HL-60/S4 treated with retinoic acid at 250 ng/mL for 4 days and 3 days (cell line): Measurements from ENCODE around the gene ORC5.
"Not testable (repeated sequence)": the region's sequence is repeated elsewhere in the genome, so short reads cannot be mapped to it uniquely, and the experiment has no call there.

Experiments used
- in situ Hi-C: fragments of 300-500 bp; cut with MboI; formaldehyde crosslinking; loops from 2 replicates; pipeline ENCODE4 v1.7.0; 2022; ENCODE audit warnings: low sequenced_read_pairs

The ORC5 gene

DNA sequence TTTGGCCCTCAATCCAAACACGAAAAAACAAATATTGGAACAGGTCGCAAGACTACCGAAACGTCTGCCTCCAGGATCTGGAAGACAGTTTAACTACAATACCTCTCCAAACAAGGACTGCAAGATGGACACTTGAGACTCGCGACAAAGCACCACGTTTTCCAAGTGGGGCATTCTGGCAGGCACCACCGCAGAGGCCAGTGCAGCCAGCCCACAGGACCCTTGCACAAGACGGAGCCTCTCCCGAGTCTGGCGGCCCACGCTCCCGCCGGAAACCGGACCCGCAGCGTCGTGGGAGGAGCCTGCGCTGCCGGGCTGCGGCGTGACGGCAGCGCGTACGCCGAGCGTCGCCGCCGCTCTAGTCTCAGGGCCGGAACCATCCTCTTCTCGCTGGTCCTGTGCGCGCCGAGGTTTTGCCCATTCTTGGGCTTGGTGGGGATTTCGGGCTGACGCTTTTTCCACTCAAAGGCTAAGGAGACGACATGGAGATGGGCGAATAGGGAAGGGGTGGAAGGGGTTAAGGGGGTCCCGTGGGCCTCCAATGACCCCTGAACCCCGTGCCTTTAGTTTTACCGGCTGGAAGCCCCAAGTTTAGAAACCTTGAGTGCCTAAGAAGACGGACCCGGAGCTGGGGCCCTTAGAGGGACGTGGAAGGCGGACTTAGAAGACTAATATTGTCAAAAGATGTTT, at the start of gene ORC5:
TSS of gene ORC5 (minus strand) at position 283 of the 690 bp plus-strand sequence. CDS start at position 174, 109 bp downstream.
- in situ Hi-C loops = no loop called here

DNA sequence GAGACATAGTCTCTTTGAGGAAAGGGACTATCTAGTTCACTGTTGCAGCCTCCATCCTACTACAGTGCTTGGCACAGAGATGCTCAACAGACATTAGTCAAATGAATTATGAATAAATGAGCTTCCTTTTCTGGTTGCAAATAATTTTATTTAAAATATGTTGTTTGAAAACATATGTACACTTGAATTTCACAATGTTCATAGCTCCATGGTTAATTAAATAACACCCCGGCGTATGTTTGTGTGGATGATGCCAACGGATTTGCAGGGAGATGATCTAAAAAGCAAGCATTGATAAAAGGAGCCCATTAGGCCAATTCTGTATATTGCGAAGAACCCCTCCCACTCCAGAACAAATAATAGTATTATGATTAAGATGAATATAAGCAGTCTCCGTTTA, 47.8 kb upstream of the ORC5 start:
- in situ Hi-C loops = no loop called here

DNA sequence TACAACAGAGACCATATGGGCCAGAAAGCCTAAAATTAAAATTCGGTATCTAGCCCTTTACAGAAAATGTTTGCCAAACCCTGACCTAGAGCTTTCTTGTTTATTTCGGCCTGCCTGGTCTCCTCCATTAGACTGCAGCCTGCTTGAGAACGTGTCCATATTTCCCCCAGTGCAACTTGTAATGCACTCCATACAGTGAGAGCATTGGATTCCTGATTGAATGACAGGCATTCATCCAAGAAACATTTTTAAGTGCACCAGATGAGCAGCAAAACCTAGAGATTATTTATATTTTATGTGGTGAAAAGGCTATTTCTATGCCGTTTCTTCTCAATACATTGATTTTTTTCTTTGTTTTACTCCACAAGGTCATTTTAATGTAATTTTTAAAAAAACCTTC, 47.4 kb upstream of the ORC5 start:
- in situ Hi-C loops = no loop called here

DNA sequence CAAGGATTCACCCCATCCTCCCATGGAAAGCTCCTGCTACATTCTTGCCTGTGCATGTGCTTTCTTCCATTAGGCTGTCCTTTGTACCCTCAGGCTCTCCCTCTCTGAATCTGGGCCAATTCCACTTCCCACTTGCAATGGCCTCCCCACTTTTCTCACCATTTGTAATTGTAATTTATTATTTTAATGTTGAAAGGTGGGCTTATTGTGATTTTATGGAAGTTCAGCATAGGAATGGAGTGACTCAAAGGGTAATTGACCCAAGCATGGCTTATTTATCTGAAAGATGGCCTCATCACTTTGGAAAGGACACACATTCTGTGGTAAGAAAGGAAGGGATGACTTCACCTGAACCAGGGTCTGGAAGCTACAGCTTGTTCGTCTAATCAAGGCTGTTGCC, 46.9 kb upstream of the ORC5 start:
- in situ Hi-C loops = no loop called here

DNA sequence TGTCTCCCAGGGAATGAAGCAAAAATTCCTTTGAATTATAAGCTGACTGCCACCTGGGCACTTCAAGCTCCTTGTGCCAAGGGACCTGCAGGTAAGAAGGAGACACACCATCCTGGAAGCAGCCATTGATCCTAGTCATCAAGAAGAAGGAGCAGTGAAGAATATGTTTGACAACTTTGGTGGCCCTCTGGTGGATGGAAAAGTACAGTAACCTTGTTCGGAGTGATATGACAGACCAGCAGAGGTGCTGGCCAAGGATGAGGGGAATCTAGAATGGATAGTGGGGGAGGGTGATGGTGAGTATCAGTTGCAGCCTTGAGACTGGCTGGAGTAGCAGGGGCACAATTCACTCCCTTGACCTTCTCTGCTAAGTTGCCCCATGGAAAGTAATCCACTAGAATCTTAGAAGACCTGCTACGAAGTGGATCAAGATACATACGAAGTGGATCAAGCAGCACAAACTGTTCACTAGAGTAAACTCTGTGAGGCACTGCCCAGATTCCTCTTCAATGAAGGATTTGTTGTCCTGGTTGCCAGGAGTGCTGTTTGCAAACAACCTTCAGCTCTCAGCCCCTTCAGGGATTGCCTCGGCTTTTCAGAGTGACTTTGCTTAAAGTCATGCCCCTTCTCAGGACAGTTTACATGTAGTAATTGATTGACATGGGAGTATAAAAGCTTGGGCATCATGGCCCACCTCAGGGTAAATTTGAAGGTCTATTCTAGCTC, 44.8 kb upstream of the ORC5 start:
- in situ Hi-C loops = no loop called here

DNA sequence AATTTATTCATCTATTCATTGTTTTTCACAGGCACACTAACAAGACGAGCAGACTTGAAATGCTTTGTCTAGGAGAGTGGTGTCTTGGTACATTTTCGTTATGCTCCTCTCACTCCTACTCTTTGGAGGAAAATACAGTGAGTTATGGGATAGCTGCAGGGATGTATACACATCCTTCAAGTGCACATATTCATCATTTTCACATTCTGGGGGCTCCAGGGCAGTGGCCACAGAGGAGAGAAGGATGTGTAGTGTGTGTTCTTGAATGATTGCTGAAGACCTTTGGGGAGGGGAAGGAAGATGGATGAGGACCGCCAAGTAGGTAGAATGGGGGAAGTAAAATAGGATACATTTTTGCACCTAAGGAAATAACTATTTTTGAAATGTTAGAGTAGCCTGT, 34.8 kb upstream of the ORC5 start:
- in situ Hi-C loops = no loop called here

DNA sequence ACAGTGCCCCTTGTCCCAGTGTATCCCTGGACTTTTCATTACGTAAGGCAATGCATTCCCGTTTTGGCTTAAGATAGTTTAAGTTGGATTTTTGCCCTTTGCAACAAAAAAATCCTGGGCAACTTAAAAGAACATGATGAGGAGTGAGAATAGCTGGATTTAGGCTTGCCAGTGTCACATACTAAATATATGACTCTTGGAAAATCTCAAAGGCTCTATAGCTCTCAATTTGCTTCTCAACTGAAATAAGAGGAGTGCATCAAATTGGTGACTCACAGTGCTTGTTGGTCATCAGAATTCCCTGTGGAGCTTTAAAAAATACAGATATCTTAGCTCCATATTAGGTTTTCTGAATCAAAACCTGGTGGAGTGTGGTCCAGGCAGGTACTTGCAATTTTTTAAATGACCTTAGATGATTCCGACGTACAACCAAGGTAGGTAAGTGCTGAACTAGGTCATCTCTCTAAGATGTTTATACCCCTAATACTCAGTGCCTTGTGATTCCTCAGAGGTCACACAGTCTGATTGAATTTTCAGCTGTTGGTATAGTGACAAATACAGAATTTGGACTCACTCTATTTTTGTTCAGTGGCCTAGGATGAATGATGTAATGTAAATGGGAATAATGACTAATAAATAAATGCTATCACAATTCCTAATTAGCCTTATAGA, 33.9 kb upstream of the ORC5 start:
- in situ Hi-C loops = no loop called here

DNA sequence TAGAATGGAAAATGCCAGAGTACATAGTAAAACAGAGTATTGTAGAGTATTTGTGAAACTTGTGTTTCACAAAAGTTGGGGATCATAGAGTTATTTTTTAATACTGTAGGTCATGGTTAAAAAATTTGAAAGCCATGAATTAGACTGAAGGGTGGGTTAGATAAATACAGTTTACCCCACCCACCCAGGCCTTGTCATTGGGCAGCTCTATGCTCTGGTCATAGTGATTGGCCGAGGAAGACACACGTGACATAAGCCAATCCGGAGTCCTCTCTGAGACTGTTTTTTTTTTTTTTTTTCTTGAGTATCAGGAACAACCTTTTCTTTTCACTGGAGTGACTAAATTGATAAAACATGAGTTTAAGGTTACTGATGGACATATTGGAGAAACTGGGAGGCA, 33.3 kb upstream of the ORC5 start:
- in situ Hi-C loops = no loop called here

DNA sequence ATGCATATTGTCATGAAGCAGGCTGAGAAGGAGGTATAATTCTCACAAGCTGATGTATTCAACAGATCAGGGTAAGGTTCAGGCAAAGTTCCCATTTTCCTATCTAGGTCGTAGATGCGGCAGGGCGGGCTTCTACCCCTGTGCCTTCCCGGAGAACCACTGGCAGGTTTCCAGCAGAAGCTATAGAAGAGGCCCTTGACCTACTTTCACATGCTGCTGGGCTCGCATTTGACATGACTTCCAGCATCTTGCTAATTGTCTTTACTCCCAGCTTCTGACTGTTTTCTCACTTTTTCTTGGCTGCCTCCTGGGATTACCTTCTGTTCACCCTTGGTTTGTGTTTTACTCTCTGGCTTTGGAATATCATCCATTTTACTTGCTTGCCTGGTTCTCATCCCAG, 32.6 kb upstream of the ORC5 start:
- in situ Hi-C loops = no loop called here

DNA sequence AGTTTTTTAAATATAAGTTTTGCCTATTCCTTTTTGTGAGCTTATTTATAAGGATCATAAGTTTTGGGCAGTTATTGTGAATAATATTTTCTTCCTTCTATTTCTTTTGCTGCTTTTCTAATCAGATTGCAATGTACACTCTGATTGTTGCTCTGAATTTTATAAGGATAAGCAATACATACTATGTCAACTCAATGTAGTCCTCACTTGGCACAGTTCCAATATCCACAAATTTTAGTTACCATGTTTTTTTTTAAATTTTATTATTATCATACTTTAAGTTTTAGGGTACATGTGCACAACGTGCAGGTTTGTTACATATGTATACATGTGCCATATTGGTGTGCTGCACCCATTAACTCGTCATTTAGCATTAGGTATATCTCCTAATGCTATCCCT, 27.2 kb upstream of the ORC5 start:
- in situ Hi-C loops = not testable (repeated sequence)

DNA sequence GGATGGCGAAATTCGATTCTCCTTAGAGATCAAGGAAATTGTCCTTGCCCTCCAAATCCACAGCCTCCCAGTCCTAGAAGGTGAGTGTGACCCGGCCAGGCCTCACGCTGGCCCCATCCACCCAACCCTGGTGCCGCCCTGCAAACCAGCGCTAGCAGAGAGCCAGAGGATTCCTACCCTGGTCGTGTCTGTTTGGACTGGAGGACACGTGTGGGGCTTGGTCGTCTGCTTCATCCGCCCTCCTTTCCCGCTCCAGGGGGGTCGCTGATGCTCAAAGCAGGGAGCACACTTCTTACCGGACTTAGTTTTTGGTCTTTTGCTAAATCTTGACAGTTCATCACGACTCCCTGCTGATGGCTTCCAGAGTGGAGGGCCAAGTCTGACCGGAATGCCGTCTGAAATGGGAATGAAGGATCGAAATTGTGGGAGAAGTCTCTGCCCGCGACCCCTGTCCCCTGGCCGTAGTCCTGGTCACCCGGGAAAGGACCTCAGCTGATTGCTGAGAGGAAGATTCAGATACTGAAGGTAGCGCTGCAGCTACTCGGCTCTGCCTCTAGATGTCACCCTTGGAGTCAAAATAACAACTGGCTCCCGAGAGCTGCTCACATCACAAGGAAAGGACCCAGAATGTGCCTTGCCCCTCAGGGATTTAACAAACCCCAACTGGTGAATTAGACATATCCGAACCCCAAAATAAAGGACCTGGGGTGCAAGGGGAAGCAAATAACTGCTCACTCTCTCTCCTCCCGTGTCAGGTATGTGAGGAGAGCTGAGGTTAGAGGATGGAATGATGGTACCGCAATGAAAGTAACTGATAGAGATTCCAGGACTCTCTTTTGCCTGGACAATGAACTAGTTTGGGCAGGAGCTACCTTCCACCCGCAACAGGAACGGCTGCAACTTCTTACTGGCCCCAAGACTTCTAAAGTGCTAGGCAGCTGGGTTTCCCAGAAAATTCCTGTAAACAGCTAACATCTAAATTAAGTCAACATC, 23.5 kb upstream of the ORC5 start:
- in situ Hi-C loops = no loop called here

DNA sequence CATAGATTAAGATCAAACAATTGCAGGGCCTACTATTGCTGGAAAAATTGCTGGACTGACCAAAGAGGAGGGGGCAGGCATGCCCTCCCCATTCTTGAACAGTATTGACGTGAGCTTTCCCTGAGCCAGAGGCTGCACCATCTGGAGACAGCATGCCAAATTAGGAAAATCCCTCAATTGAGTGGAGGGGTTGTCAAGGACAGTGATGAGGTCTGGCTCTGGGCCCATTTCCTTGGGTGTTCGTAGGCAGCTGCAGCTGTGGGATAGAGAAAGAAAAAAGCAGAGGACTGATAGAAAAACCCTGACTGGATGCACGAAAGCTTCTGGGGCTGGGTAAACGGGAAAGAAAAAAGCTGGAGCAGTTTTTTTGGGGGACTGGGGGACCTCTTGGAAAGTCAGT, 22.8 kb upstream of the ORC5 start:
- in situ Hi-C loops = no loop called here

DNA sequence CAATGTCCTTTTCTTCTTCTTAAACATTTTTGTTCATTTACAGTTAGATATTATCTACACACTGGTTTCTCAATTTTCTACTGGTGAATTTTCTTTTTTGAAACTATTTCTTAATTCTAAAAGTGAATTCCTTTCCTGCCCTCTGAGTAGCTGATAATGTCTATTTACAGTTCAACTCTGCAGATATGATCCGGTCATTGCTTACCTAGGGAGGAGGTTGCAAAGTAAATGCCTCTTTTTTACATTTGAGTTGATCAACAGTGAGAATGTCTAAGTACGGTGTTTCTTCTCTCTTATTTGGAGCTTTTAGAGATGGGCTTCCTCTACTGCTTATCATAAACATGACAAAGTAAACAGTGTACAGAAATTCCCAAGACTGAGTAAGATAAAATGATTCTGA, 20.6 kb upstream of the ORC5 start:
- in situ Hi-C loops = no loop called here

DNA sequence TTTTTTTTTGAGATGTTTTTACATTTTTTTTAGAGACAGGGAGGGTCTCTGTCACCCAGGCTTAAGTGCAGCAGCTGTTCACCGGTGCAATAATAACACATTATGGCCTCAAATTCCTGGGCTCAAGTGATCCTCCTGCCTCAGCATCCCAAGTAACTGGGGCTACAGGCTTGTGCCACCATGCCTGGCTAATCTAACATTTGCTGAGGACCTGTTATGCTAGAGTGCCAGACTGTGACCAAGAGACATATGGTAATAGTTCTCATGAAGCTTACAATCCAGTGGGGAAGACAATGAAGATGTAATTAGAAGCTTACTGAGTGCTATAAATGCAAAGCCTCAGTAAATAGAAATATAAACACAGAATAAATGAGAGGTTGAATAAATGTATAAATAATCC, 17.6 kb upstream of the ORC5 start:
- in situ Hi-C loops = no loop called here

DNA sequence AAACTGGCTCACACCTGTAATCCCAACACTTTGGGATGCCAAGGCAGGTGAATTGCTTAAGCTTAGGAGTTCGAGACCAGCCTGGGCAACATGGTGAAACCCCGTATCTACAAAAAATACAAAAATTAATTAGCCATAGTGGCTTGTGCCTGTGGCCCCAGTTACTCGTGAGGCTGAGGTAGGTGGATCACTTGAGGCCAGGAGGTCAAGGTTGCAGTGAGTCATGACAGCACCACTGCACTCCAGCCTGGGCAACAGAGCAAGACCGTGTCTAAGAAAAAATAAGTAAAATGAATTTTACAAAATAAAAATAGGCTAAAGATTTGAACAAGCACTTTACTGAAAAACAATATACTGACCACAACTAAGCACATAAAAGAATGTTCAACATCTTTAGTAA, 9.8 kb upstream of the ORC5 start:
- in situ Hi-C loops = no loop called here

DNA sequence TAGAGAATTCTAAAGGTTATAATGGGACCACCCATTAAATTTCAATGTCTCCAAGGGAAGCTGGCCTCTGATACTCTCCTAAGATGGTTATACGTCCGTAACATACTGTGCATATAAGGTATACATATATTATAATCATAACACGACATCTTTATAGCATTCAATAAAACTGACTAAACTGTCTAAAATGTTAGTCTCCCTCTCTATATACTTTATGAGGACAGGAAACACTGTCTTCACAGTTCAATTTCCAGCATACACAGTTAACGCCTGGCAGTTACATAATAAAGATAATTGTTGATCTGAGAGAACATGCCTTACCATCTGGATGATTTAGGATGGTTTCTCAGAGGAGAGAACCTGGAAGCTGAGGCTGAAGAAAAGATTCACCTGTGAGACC, 1.2 kb upstream of the ORC5 start:
- in situ Hi-C loops = no loop called here

DNA sequence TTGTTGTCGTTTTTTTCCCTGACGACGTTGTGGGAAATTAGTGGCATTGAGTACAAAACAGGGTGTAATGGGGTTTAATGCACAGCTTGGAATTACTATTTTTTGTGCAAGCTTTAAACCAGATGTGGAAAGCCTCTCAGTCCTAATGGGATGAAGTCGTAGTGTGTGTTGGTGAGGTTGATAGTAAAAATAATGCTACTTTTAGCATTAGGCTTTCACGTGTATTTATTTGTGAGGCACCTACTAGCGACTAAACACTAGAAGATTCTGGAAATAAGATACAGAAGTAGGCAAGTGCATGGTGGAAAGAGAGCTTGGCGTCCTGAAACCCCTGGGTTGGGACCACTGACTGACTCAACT, 588 bp upstream of the ORC5 start:
- in situ Hi-C loops = no loop called here

DNA sequence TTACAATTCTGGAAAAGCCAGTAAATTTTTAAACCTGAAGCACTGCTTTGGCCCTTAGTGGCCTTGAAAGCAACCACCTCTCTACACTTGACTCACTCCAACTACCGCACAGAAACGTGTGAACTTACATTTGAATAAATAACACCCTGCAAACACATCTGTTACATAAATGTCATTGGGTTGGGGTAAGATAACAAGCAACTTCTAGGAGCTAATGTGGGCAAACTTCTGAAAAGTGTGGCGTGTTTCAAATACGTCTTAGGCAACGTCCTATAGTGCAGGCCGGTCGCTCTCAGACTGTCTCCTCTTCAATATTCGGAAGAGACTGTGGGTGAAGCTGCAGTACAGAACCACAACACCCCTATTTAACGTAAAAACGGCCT, 474 bp downstream of the ORC5 start:
- in situ Hi-C loops = no loop called here

DNA sequence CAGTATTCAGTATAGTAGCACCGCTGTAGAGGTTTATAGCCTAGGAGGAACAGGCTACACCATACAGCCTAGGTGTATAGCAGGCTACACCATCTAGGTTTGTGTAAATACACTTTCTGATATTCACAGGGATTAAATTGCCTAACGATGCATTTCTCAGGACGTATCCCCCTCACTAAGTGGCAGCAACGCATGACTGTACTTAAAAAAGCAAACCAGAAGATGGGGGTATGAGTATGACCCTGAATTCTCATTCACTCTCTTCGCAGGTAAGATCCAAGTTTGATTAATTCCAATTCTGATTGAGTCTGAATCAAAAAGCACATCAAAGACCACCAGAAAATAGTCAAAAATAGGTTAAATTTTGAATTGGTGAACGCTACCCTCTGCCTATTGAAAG, 972 bp downstream of the ORC5 start:
- in situ Hi-C loops = no loop called here

DNA sequence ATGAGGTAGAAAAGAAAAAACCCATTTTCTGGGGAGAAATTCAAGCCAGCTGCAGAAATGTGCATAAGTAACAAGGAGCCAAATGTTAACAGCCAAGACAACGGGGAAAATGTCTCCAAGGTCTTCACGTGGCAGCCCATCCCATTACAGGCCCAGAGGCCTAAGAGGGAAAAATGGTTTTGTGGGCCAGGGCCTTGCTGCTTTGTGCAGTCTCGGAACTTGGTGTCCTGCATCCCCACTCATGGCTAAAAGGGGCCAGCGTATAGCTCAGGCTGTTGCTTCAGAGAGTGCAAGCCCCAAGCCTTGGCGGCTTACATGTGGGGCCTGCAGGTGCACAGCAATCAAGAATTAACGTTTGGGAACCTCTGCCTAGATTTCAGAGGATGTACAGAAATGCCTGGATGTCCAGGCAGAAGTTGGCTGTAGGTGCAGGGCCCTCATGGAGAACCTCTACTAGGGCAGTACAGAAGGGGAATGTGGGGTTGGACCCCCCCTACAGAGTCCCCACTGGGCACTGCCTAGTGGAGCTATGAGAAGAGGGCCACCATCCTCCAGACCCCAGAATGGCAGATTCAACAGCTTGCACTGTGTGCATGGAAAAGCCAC, 9.0 kb downstream of the ORC5 start:
- in situ Hi-C loops = no loop called here

DNA sequence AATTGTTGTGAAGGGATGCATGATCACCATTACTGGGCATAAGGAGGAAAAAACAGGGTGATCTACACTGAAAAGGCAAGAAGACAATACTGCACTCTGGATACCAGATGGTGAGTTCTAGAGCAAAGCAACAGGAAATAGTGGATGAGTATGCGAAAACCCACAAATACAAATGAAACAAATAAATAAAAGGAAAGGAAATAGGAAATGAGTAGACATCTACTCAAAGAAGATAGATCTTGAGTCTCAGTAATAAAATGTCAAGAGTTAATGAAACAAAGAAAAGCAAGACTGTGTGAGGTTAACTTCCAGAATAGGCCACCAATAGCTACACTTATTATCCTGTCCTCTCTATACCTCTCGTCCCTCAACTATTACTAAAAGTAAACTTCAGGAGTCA, 11.7 kb downstream of the ORC5 start:
- in situ Hi-C loops = no loop called here
